ENCODE measurements around the gene NUDT13. TPM values are rescaled to one million over a fixed set of nuclear protein-coding genes. Genes with fewer than 3 reads are reported as not detected.

NUDT13 gene
- 0.38 and 1.3 TPM in 2 replicates for total RNA-seq (2014; rRNA removed; shearing (Covaris generic))

- H3K36me3 ChIP-seq (replicated peaks; ENCODE audit: control insufficient read depth, insufficient read depth, low read length) = no peaks in the 10 kb centered on the region; the same call in 1 of the 2 replicates
- DNase-seq = peak; percentile 78
Observed at GRCh38 chr10:73110345-73110849, at the start of gene NUDT13. Gene NUDT13, plus strand, starts transcription at chr10:73110455. Its CDS starts 3,911 bp downstream, at chr10:73114366.

GRCh38 chr10:73060738-73061635 is 49.3 kb upstream of the NUDT13 start:
- no peaks in the 10 kb centered on the region for H3K27me3 ChIP-seq (ENCODE audit: control insufficient read depth, insufficient read depth, low read length)
- H3K36me3 ChIP-seq (replicated peaks; ENCODE audit: control insufficient read depth, insufficient read depth, low read length) = no peaks in the 10 kb centered on the region; the same call in 1 of the 2 replicates
- DNase-seq = peak; percentile 51
- no peak overlapping the region for H3K4me3 ChIP-seq (ENCODE audit: insufficient read depth, low read depth, low read length)

More at GRCh38 chr10:73110345-73110849, at the start of gene NUDT13:
- peak within 1 kb of the TSS; percentile 46 for H3K4me3 ChIP-seq (ENCODE audit: insufficient read depth, low read depth, low read length)
- no peaks in the 10 kb centered on the region for H3K27me3 ChIP-seq (ENCODE audit: control insufficient read depth, insufficient read depth, low read length)

GRCh38 chr10:73061743-73062142 is 48.5 kb upstream of the NUDT13 start:
- Histone ChIP-seq H3K36me3 (replicated peaks; ENCODE audit: control insufficient read depth, insufficient read depth, low read length) (no peaks in the 10 kb centered on the region; the same call in 1 of the 2 replicates), H3K27me3 (ENCODE audit: control insufficient read depth, insufficient read depth, low read length) (no peaks in the 10 kb centered on the region), H3K4me3 (ENCODE audit: insufficient read depth, low read depth, low read length) (no peak overlapping the region)
- no peak for DNase-seq

- H3K27me3 ChIP-seq (ENCODE audit: control insufficient read depth, insufficient read depth, low read length) = no peaks in the 10 kb centered on the region
- H3K4me3 ChIP-seq (ENCODE audit: insufficient read depth, low read depth, low read length) = no peak overlapping the region
- H3K36me3 ChIP-seq (replicated peaks; ENCODE audit: control insufficient read depth, insufficient read depth, low read length) = no peaks in the 10 kb centered on the region; the same call in none of the 2 replicates
- no peak for DNase-seq
Observed at GRCh38 chr10:73065441-73065840, 44.8 kb upstream of the NUDT13 start.

- DNase-seq = no peak
- Histone ChIP-seq H3K27me3 (ENCODE audit: control insufficient read depth, insufficient read depth, low read length) (no peaks in the 10 kb centered on the region), H3K4me3 (ENCODE audit: insufficient read depth, low read depth, low read length) (no peak overlapping the region), H3K36me3 (replicated peaks; ENCODE audit: control insufficient read depth, insufficient read depth, low read length) (no peaks in the 10 kb centered on the region; the same call in none of the 2 replicates)
Observed at GRCh38 chr10:73073627-73074026, 36.6 kb upstream of the NUDT13 start.

- no peak for DNase-seq
- Histone ChIP-seq H3K4me3 (ENCODE audit: insufficient read depth, low read depth, low read length) (no peak overlapping the region), H3K36me3 (replicated peaks; ENCODE audit: control insufficient read depth, insufficient read depth, low read length) (no peaks in the 10 kb centered on the region), H3K27me3 (ENCODE audit: control insufficient read depth, insufficient read depth, low read length) (no peaks in the 10 kb centered on the region)
Observed at GRCh38 chr10:73075829-73076228, 34.4 kb upstream of the NUDT13 start.

GRCh38 chr10:73076360-73077183 is 33.7 kb upstream of the NUDT13 start:
- Histone ChIP-seq H3K27me3 (ENCODE audit: control insufficient read depth, insufficient read depth, low read length) (no peaks in the 10 kb centered on the region), H3K4me3 (ENCODE audit: insufficient read depth, low read depth, low read length) (no peak overlapping the region), H3K36me3 (replicated peaks; ENCODE audit: control insufficient read depth, insufficient read depth, low read length) (no peaks in the 10 kb centered on the region)
- DNase-seq = no peak

- H3K27me3 ChIP-seq (ENCODE audit: control insufficient read depth, insufficient read depth, low read length) = no peaks in the 10 kb centered on the region
- H3K4me3 ChIP-seq (ENCODE audit: insufficient read depth, low read depth, low read length) = no peak overlapping the region
- no peak for DNase-seq
- H3K36me3 ChIP-seq (replicated peaks; ENCODE audit: control insufficient read depth, insufficient read depth, low read length) = no peaks in the 10 kb centered on the region
Observed at GRCh38 chr10:73079779-73080541, 30.3 kb upstream of the NUDT13 start.

GRCh38 chr10:73083221-73083620 is 27.0 kb upstream of the NUDT13 start:
- Histone ChIP-seq H3K4me3 (ENCODE audit: insufficient read depth, low read depth, low read length) (no peak overlapping the region), H3K36me3 (replicated peaks; ENCODE audit: control insufficient read depth, insufficient read depth, low read length) (no peaks in the 10 kb centered on the region), H3K27me3 (ENCODE audit: control insufficient read depth, insufficient read depth, low read length) (no peaks in the 10 kb centered on the region)
- DNase-seq = no peak

- no peak overlapping the region for H3K4me3 ChIP-seq (ENCODE audit: insufficient read depth, low read depth, low read length)
- H3K36me3 ChIP-seq (replicated peaks; ENCODE audit: control insufficient read depth, insufficient read depth, low read length) = no peaks in the 10 kb centered on the region
- no peak for DNase-seq
- no peaks in the 10 kb centered on the region for H3K27me3 ChIP-seq (ENCODE audit: control insufficient read depth, insufficient read depth, low read length)
Observed at GRCh38 chr10:73084209-73084608, 26.0 kb upstream of the NUDT13 start.

- no peak overlapping the region for H3K4me3 ChIP-seq (ENCODE audit: insufficient read depth, low read depth, low read length)
- DNase-seq = no peak
- no peaks in the 10 kb centered on the region for H3K36me3 ChIP-seq (replicated peaks; ENCODE audit: control insufficient read depth, insufficient read depth, low read length)
- H3K27me3 ChIP-seq (ENCODE audit: control insufficient read depth, insufficient read depth, low read length) = no peaks in the 10 kb centered on the region
Observed at GRCh38 chr10:73086816-73087215, 23.4 kb upstream of the NUDT13 start.

GRCh38 chr10:73088304-73088703 is 22.0 kb upstream of the NUDT13 start:
- no peak for DNase-seq
- no peaks in the 10 kb centered on the region for H3K27me3 ChIP-seq (ENCODE audit: control insufficient read depth, insufficient read depth, low read length)
- no peak overlapping the region for H3K4me3 ChIP-seq (ENCODE audit: insufficient read depth, low read depth, low read length)
- no peaks in the 10 kb centered on the region for H3K36me3 ChIP-seq (replicated peaks; ENCODE audit: control insufficient read depth, insufficient read depth, low read length)

GRCh38 chr10:73092830-73093229 is 17.4 kb upstream of the NUDT13 start:
- H3K36me3 ChIP-seq (replicated peaks; ENCODE audit: control insufficient read depth, insufficient read depth, low read length) = no peaks in the 10 kb centered on the region
- H3K27me3 ChIP-seq (ENCODE audit: control insufficient read depth, insufficient read depth, low read length) = no peaks in the 10 kb centered on the region
- H3K4me3 ChIP-seq (ENCODE audit: insufficient read depth, low read depth, low read length) = no peak overlapping the region
- no peak for DNase-seq

Data from H7 (cell line).